H9 (cell line): ENCODE measurements around the gene PLAU. TPM values are rescaled to one million over a fixed set of nuclear protein-coding genes. Genes with fewer than 3 reads are reported as not detected.

Experiments used
- DNase-seq: peaks from one replicate; pipeline ENCODE4 v3.0.0-alpha.2; 2017
- H2AFZ ChIP-seq: one replicate; pipeline ENCODE4 v1.6.1; 2013; ENCODE audit warnings: mild to moderate bottlenecking, low read length, control low read depth, moderate library complexity
- H2AK5ac ChIP-seq: 2 replicates; pipeline ENCODE4 v1.6.1; 2013; ENCODE audit warnings: low read length, control low read depth, mixed read lengths; ENCODE audit not compliant: insufficient read length
- H2BK120ac ChIP-seq: one replicate; pipeline ENCODE4 v1.6.1; 2013; ENCODE audit warnings: low read depth, mild to moderate bottlenecking, low read length, control low read depth, inconsistent platforms; ENCODE audit not compliant: poor library complexity, severe bottlenecking
- H2BK12ac ChIP-seq: 2 replicates; pipeline ENCODE4 v1.6.1; 2013; ENCODE audit warnings: low read length, control low read depth, mixed read lengths, low read depth; ENCODE audit not compliant: insufficient read length
- H2BK15ac ChIP-seq: 2 replicates; pipeline ENCODE4 v1.6.1; 2013; ENCODE audit warnings: low read depth, low read length, control low read depth
- H2BK20ac ChIP-seq: one replicate; pipeline ENCODE4 v1.6.1; 2013; ENCODE audit warnings: low read depth, mild to moderate bottlenecking, low read length, control low read depth, inconsistent platforms; ENCODE audit not compliant: poor library complexity, severe bottlenecking
- H2BK5ac ChIP-seq: 2 replicates; pipeline ENCODE4 v1.6.1; 2013; ENCODE audit warnings: low read length, control low read depth, mixed read lengths; ENCODE audit not compliant: insufficient read length
- H3K14ac ChIP-seq: 2 replicates; pipeline ENCODE4 v1.6.1; 2013; ENCODE audit warnings: low read length, control low read depth; ENCODE audit not compliant: insufficient read depth
- H3K18ac ChIP-seq: 2 replicates; pipeline ENCODE4 v1.6.1; 2013; ENCODE audit warnings: low read depth, mild to moderate bottlenecking, mixed read lengths, low read length, control low read depth; ENCODE audit not compliant: insufficient read length
- H3K23ac ChIP-seq: 2 replicates; pipeline ENCODE4 v1.6.1; 2013; ENCODE audit warnings: low read length, control low read depth, mixed read lengths, low read depth; ENCODE audit not compliant: insufficient read length
- H3K23me2 ChIP-seq: 2 replicates; pipeline ENCODE4 v1.6.1; 2013; ENCODE audit warnings: low read depth, mild to moderate bottlenecking, mixed read lengths, low read length, control low read depth; ENCODE audit not compliant: insufficient read length, poor library complexity, severe bottlenecking
- H3K27ac ChIP-seq: 2 replicates; pipeline ENCODE4 v1.5.1; 2013; ENCODE audit warnings: low read length, control low read depth, mixed read lengths, low read depth; ENCODE audit not compliant: insufficient read length
- H3K27me3 ChIP-seq: 2 replicates; pipeline ENCODE4 v1.6.1; 2013; ENCODE audit warnings: low read length, control low read depth, inconsistent platforms; ENCODE audit not compliant: insufficient read depth
- H3K4ac ChIP-seq: 2 replicates; pipeline ENCODE4 v1.6.1; 2013; ENCODE audit warnings: low read depth, mild to moderate bottlenecking, control low read depth, inconsistent platforms, low read length, moderate library complexity
- H3K4me1 ChIP-seq: 2 replicates; pipeline ENCODE4 v1.6.1; 2013; ENCODE audit warnings: low read length, control low read depth, inconsistent platforms; ENCODE audit not compliant: insufficient read depth
- H3K4me2 ChIP-seq: 2 replicates; pipeline ENCODE4 v1.6.1; 2013; ENCODE audit warnings: low read length, control low read depth, mixed read lengths; ENCODE audit not compliant: insufficient read length, insufficient read depth
- H3K56ac ChIP-seq: 2 replicates; pipeline ENCODE4 v1.6.1; 2013; ENCODE audit warnings: low read depth, mild to moderate bottlenecking, mixed read lengths, low read length, control low read depth; ENCODE audit not compliant: insufficient read length
- H3K79me1 ChIP-seq: 2 replicates; pipeline ENCODE4 v1.6.1; 2013; ENCODE audit warnings: low read depth, mild to moderate bottlenecking, moderate library complexity, low read length, control low read depth, inconsistent platforms; ENCODE audit not compliant: insufficient read depth, poor library complexity, severe bottlenecking
- H3K79me2 ChIP-seq: 2 replicates; pipeline ENCODE4 v1.6.1; 2013; ENCODE audit warnings: low read length, control low read depth, inconsistent platforms; ENCODE audit not compliant: insufficient read depth
- H3K9ac ChIP-seq: 2 replicates; pipeline ENCODE4 v1.6.1; 2013; ENCODE audit warnings: low read length, control low read depth, mixed read lengths; ENCODE audit not compliant: insufficient read length; ENCODE audit errors: extremely low read depth
- H3K9me3 ChIP-seq: one replicate; pipeline ENCODE4 v1.6.1; 2013; ENCODE audit warnings: low read depth, low read length, inconsistent platforms; ENCODE audit not compliant: control insufficient read depth
- H3T11ph ChIP-seq: one replicate; pipeline ENCODE4 v1.6.1; 2013; ENCODE audit warnings: mild to moderate bottlenecking, low read length, control low read depth, inconsistent platforms
- H4K20me1 ChIP-seq: one replicate; pipeline ENCODE4 v1.6.1; 2013; ENCODE audit not compliant: control insufficient read depth, insufficient read length, insufficient read depth
- H4K5ac ChIP-seq: 2 replicates; pipeline ENCODE4 v1.6.1; 2013; ENCODE audit warnings: low read depth, mild to moderate bottlenecking, mixed read lengths, low read length, control low read depth; ENCODE audit not compliant: insufficient read length
- H4K8ac ChIP-seq: replicated peaks from 2 replicates; pipeline ENCODE4 v1.6.1; 2013; ENCODE audit warnings: low read length, control low read depth, mixed read lengths, low read depth; ENCODE audit not compliant: insufficient read length
- H4K91ac ChIP-seq: 2 replicates; pipeline ENCODE4 v1.6.1; 2013; ENCODE audit warnings: low read depth, mild to moderate bottlenecking, moderate library complexity, mixed read lengths, low read length, control low read depth; ENCODE audit not compliant: insufficient read length
- H3K27ac Mint-ChIP-seq, 3 experiments: 2 replicates in 2 of 3; 3 replicates in 1 of 3; pipeline ENCODE4 v1.8.0; 2020 to 2021; ENCODE audit warnings: mixed read lengths in 3 of 3, mild to moderate bottlenecking in 1 of 3, moderate library complexity in 1 of 3
- H3K27me3 Mint-ChIP-seq: 2 replicates; pipeline ENCODE4 v1.8.0; 2021; ENCODE audit warnings: low read depth, mild to moderate bottlenecking, moderate library complexity, mixed read lengths
- H3K36me3 Mint-ChIP-seq, 3 experiments: 2 replicates in 2 of 3; 3 replicates in 1 of 3; pipeline ENCODE4 v1.8.0; 2020 to 2021; ENCODE audit warnings: low read depth in 3 of 3, mixed read lengths in 3 of 3; ENCODE audit not compliant: insufficient read depth in 1 of 3
- H3K4me1 Mint-ChIP-seq, 2 experiments: 2 replicates each; pipeline ENCODE4 v1.8.0; 2020; ENCODE audit warnings: mixed read lengths in 2 of 2
- H3K4me3 Mint-ChIP-seq, 2 experiments: 2 replicates in 1 of 2; 3 replicates in 1 of 2; pipeline ENCODE4 v1.8.0; 2020 to 2021; ENCODE audit warnings: mild to moderate bottlenecking in 2 of 2, mixed read lengths in 2 of 2, moderate library complexity in 1 of 2
- H3K9me3 Mint-ChIP-seq, 2 experiments: 2 replicates in 1 of 2; 3 replicates in 1 of 2; pipeline ENCODE4 v1.8.0; 2020; ENCODE audit warnings: mild to moderate bottlenecking in 2 of 2, mixed read lengths in 2 of 2, moderate library complexity in 1 of 2
- whole genome bisulfite sequencing: extraction: QIAGEN DNeasy Blood & Tissue Kit; methylation state at CpG from one replicate; pipeline ENCODE4 v1.1.7; 2013; ENCODE audit warnings: missing lambda C conversion rate, low lambda C conversion rate, mixed read lengths; ENCODE audit not compliant: insufficient read length; ENCODE audit errors: extremely low coverage; 5-methylcytosine and 5-hydroxymethylcytosine counted together
- total RNA-seq: library from RNA; stranded (reverse); gene quantifications from 2 replicates; pipeline ENCODE4 v1.2.1, GENCODE V29; 2021
- TF ChIP-seq, protein P1 (sequence below): fragments of 200-600 bp; sonication (generic); conservative IDR thresholded peaks from 3 replicates; pipeline ENCODE4 v1.8.0; 2021; ENCODE audit warnings: antibody characterized with exemption, mild to moderate bottlenecking

PLAU gene
- total RNA-seq, 1 experiment from 2014 or later = 15.0 TPM

GRCh38 chr10:73887294-73888039 lies 23.5 kb upstream of the PLAU start:
- no peaks in the 10 kb centered on the region for H3K27me3 ChIP-seq
- Mint-ChIP-seq H3K4me1 (peaks cover 11 to 22% of the 10 kb centered on the region in 2 experiments), H3K27me3 (peaks cover 2% of the 10 kb centered on the region; the same call in 1 of the 2 replicates), H3K4me3 (no peak overlapping the region), H3K36me3 (no peaks in the 10 kb centered on the region), H3K9me3 (no peaks in the 10 kb centered on the region), H3K27ac (peak overlapping the region in 1 of 3 experiments; percentile 16; a peak in 1 of 7 replicates)
- no peak overlapping the region for H2BK5ac ChIP-seq
- no peak overlapping the region for H3K4ac ChIP-seq
- H3K23me2 ChIP-seq = no peaks in the 10 kb centered on the region
- no peak overlapping the region for H3K4me2 ChIP-seq
- H3K79me2 ChIP-seq = no peaks in the 10 kb centered on the region
- H2BK12ac ChIP-seq = no peak overlapping the region
- H4K91ac ChIP-seq = no peak overlapping the region
- H2AFZ ChIP-seq = no peak overlapping the region
- H4K5ac ChIP-seq = no peak overlapping the region
- no peak overlapping the region for H3K9ac ChIP-seq
- no peak overlapping the region for H2AK5ac ChIP-seq
- no peak overlapping the region for H3T11ph ChIP-seq
- no CpG with 5 or more reads among the region's 12 CpGs for WGBS
- no peak overlapping the region for H3K27ac ChIP-seq
- TF ChIP-seq, protein P1, sequence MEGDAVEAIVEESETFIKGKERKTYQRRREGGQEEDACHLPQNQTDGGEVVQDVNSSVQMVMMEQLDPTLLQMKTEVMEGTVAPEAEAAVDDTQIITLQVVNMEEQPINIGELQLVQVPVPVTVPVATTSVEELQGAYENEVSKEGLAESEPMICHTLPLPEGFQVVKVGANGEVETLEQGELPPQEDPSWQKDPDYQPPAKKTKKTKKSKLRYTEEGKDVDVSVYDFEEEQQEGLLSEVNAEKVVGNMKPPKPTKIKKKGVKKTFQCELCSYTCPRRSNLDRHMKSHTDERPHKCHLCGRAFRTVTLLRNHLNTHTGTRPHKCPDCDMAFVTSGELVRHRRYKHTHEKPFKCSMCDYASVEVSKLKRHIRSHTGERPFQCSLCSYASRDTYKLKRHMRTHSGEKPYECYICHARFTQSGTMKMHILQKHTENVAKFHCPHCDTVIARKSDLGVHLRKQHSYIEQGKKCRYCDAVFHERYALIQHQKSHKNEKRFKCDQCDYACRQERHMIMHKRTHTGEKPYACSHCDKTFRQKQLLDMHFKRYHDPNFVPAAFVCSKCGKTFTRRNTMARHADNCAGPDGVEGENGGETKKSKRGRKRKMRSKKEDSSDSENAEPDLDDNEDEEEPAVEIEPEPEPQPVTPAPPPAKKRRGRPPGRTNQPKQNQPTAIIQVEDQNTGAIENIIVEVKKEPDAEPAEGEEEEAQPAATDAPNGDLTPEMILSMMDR = no peak
- H2BK120ac ChIP-seq = no peak overlapping the region
- H2BK15ac ChIP-seq = no peak overlapping the region
- no peaks in the 10 kb centered on the region for H3K4me1 ChIP-seq
- no peak overlapping the region for H3K18ac ChIP-seq
- no peaks in the 10 kb centered on the region for H4K20me1 ChIP-seq
- H3K9me3 ChIP-seq = no peaks in the 10 kb centered on the region
- H3K79me1 ChIP-seq = no peaks in the 10 kb centered on the region
- DNase-seq = no peak
- no peak overlapping the region for H3K56ac ChIP-seq
- no peak overlapping the region for H3K23ac ChIP-seq
- H4K8ac ChIP-seq = no peak overlapping the region
- H3K14ac ChIP-seq = no peak overlapping the region
- no peak overlapping the region for H2BK20ac ChIP-seq
